ENCODE measurements around the gene ANO2.

GRCh38 chr12:5713599-5714081 is 231.4 kb downstream of the ANO2 start:
- TF ChIP-seq CEBPB (IDR thresholded peaks at IDR 0.05), result no peak
- no peak for TF ChIP-seq TAF1 (IDR thresholded peaks at IDR 0.05; ENCODE audit: low read depth)
- TF ChIP-seq MAX (IDR thresholded peaks at IDR 0.05), result no peak
- TF ChIP-seq CREB1 (IDR thresholded peaks at IDR 0.05; ENCODE audit: low read depth), result no peak
- TF ChIP-seq YY1 (IDR thresholded peaks at IDR 0.05; ENCODE audit: low read depth), result no peak
- TF ChIP-seq RAD21 (IDR thresholded peaks at IDR 0.05; ENCODE audit: low read depth), result no peak
